ENCODE data around the gene DDAH2. TPM values are rescaled to one million over a fixed set of nuclear protein-coding genes. Genes with fewer than 3 reads are reported as not detected.

DDAH2 gene
- total RNA-seq, result 69.9 TPM
- long read RNA-seq, transcript DDAH2-213 (7 exons, 1,688 nt), result minor isoform, 64 of 185 reads
- long read RNA-seq, transcript DDAH2-212 (6 exons, 1,688 nt), result major isoform, 76 of 185 reads
- long read RNA-seq, partial matches to known transcripts, result 7 of 185 reads
- long read RNA-seq, other reads (novel, unspliced or antisense), result 32 of 185 reads

- intact Hi-C loops (cut with DNase I), result loop anchor here (2.0 to 5.0 kb wide), 3 partner anchors 26 to 106 kb away; partner anchors contain the start of genes ABHD16A and SAPCD1
- DNase-seq (ENCODE audit: low spot score), result no peak
Measured at GRCh38 chr6:31728767-31729514, at the start of gene DDAH2. Gene DDAH2, minus strand, starts transcription at chr6:31729299. Its CDS starts 138 bp downstream, at chr6:31729161.

GRCh38 chr6:31778193-31778592 is 49.1 kb upstream of the DDAH2 start:
- intact Hi-C loops (cut with DNase I), result no loop called here
- DNase-seq (ENCODE audit: low spot score), result no peak

GRCh38 chr6:31777667-31778050 is 48.6 kb upstream of the DDAH2 start:
- intact Hi-C loops (cut with DNase I), result no loop called here
- DNase-seq (ENCODE audit: low spot score), result no peak

GRCh38 chr6:31776989-31777666 is 48.0 kb upstream of the DDAH2 start, which contains the start of gene VWA7:
Gene VWA7, minus strand, starts transcription at chr6:31777328. Its CDS starts 549 bp downstream, at chr6:31776779.
- DNase-seq (ENCODE audit: low spot score), result peak; percentile 86
- intact Hi-C loops (cut with DNase I), result no loop called here

- DNase-seq (ENCODE audit: low spot score), result no peak
Measured at GRCh38 chr6:31776485-31776988, 47.4 kb upstream of the DDAH2 start.

GRCh38 chr6:31775633-31776484 is 46.8 kb upstream of the DDAH2 start:
- intact Hi-C loops (cut with DNase I), result no loop called here
- no peak for DNase-seq (ENCODE audit: low spot score)

More at GRCh38 chr6:31776485-31776988, 47.4 kb upstream of the DDAH2 start:
- intact Hi-C loops (cut with DNase I), result no loop called here

GRCh38 chr6:31775184-31775583 is 46.1 kb upstream of the DDAH2 start:
- intact Hi-C loops (cut with DNase I), result no loop called here
- DNase-seq (ENCODE audit: low spot score), result no peak

GRCh38 chr6:31771992-31772358 is 42.9 kb upstream of the DDAH2 start:
- no peak for DNase-seq (ENCODE audit: low spot score)
- intact Hi-C loops (cut with DNase I), result loop anchor here (2.0 kb wide), 1 partner anchor 59 kb away; no protein-coding TSS in a partner anchor

GRCh38 chr6:31770860-31771259 is 41.8 kb upstream of the DDAH2 start:
- no peak for DNase-seq (ENCODE audit: low spot score)
- intact Hi-C loops (cut with DNase I), result no loop called here

- intact Hi-C loops (cut with DNase I), result no loop called here
- peak; percentile 94 for DNase-seq (ENCODE audit: low spot score)
Measured at GRCh38 chr6:31769684-31770371, 40.7 kb upstream of the DDAH2 start.

GRCh38 chr6:31768363-31769257 is 39.5 kb upstream of the DDAH2 start:
- intact Hi-C loops (cut with DNase I), result no loop called here
- no peak for DNase-seq (ENCODE audit: low spot score)

- intact Hi-C loops (cut with DNase I), result loop anchor here (2.0 kb wide), 1 partner anchor 86 kb away; the partner anchor contains the start of gene LY6G5C
- no peak for DNase-seq (ENCODE audit: low spot score)
Measured at GRCh38 chr6:31767096-31767645, 38.1 kb upstream of the DDAH2 start.

- intact Hi-C loops (cut with DNase I), result loop anchor here (2.0 kb wide), 1 partner anchor 85 kb away; the partner anchor contains the start of gene LY6G5C
- no peak for DNase-seq (ENCODE audit: low spot score)
Measured at GRCh38 chr6:31765910-31766794, 37.1 kb upstream of the DDAH2 start.

GRCh38 chr6:31765559-31765909 is 36.4 kb upstream of the DDAH2 start:
- intact Hi-C loops (cut with DNase I), result no loop called here
- no peak for DNase-seq (ENCODE audit: low spot score)

GRCh38 chr6:31764198-31764597 is 35.1 kb upstream of the DDAH2 start:
- intact Hi-C loops (cut with DNase I), result loop anchor here (5.0 kb wide), 1 partner anchor 37 kb away; the partner anchor contains the start of gene DDAH2

GRCh38 chr6:31763619-31763940 is 34.5 kb upstream of the DDAH2 start:
- intact Hi-C loops (cut with DNase I), result loop anchor here (5.0 kb wide), 1 partner anchor 36 kb away; the partner anchor contains the start of gene DDAH2
- DNase-seq (ENCODE audit: low spot score), result no peak

More at GRCh38 chr6:31764198-31764597, 35.1 kb upstream of the DDAH2 start:
- DNase-seq (ENCODE audit: low spot score), result no peak
